ENCODE measurements around the gene NIPBL.
"Not testable (repeated sequence)": the region's sequence is repeated elsewhere in the genome, so short reads cannot be mapped to it uniquely, and the experiment has no call there.

The NIPBL gene

GRCh38 chr5:36878392-36879082 is 2.0 kb downstream of the NIPBL start:
- no peak for DNase-seq

DNA sequence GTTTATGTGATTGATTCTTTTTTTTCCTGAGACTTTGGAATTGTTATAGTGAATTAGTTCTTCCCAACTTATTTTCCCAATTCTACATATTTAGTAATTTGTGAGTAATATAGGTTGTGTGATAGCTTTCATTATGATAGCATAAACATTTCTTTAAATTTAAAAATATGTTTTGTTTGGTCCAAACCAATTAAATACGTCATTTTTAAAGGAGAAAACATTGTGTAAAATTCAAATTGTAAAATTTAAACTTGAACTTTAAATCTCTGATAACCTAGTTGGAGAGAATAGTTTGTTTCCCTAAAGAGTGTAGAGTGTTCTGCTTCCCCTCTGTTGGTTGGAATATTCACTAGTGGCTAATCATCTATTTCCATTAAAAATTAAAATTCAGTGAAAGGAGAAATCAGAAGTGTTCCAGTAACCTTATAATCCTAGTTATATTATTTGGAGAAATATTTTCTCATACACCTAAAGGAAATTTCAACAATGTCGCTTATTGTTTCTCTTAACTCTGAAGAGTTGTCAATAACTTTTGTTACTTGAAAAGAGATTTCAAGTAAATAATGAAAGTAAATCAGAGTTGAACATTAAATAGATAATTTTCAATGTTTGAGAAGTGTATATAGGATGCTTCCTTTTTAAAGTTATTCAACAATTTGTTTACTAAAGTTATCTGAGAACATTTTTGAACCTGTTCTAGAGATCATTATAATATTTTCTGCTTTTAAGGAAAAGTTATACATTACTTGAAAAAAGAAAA is 2.9 kb downstream of the NIPBL start:
- no peak for DNase-seq

GRCh38 chr5:36880761-36881160 is 4.2 kb downstream of the NIPBL start:
- DNase-seq = no peak

GRCh38 chr5:36881304-36881703 is 4.7 kb downstream of the NIPBL start:
- DNase-seq = no peak

GRCh38 chr5:36881807-36882206 is 5.2 kb downstream of the NIPBL start:
- DNase-seq = no peak

DNA sequence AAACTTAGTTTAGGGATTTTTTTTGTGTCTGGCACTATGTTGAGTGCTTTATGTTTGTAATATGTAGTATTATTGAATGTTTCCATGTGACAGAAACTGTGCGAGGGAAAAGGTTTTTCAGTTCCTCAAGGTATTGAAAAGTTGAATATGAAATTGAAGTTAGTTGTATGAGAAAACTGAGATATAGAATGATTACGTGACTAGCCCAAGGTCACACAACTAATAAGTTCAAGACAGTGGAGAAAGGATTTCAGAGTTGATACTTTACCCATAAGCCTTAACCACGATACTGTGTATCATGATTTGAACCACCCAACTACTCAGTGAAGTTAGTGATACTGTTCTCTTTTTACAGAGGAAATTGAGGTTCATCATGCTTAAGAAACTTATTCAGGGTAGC is 5.7 kb downstream of the NIPBL start:
- DNase-seq = no peak

GRCh38 chr5:36883894-36884462 is 7.4 kb downstream of the NIPBL start:
- no peak for DNase-seq

DNA sequence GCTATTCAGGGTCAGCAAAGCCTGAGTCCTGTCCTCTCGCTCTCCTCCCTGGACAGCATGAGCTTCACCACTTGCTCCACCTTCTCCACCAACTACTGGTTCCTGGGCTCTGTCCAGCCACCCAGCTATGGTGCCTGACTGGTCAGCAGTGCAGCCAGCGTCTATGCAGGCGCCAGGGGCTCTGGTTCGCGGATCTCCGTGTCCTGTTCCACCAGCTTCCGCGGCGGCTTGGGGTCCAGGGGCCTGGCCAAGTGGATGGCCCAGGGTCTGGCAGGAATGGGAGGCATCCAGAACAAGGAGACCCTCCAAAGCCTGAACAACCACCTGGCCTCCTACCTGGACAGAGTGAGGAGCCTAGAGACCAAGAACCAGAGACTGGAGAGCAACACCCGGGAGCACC is 8.6 kb downstream of the NIPBL start:
- DNase-seq = no peak

GRCh38 chr5:36885566-36886485 is 9.3 kb downstream of the NIPBL start:
- DNase-seq = no peak

- DNase-seq = no peak
Observed at GRCh38 chr5:36886791-36887190, 10.2 kb downstream of the NIPBL start.

DNA sequence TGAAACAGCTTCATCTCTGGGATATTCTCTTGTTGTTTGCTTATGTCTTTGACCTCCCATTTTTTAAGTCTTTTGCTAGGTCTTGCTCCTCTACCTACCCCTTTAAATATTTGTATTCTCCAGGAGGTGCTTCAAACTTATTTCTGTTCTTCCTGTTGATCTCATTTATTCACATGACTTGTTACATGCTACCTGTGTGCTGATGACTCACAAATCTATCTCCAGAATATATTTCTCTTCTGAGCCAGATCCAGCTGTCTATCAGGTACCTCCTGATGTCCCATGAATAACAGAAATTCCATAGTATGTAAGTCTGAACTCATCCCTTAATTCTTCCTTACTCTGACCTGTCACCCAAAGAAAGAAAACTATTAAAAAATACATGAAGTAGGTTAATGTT is 11.0 kb downstream of the NIPBL start:
- no peak for DNase-seq

DNA sequence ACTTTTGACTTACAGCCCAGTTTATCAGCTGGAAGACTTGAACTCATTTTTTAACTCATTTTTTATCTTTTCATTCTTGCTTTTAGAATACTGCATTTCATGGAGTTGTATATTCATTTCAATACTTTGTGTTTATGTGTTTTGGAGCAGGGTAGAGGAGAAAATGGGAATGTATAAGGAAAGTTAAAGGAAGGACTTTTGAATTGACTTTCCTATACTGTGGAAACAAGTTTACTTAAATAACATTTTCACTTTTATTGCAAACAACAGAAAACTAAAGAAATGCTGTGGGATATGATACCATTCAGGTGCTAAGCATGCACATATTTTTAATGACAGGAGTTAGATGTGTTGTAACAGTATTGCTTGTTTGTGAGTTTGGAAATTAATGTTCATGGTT is 11.7 kb downstream of the NIPBL start:
- DNase-seq = no peak

DNA sequence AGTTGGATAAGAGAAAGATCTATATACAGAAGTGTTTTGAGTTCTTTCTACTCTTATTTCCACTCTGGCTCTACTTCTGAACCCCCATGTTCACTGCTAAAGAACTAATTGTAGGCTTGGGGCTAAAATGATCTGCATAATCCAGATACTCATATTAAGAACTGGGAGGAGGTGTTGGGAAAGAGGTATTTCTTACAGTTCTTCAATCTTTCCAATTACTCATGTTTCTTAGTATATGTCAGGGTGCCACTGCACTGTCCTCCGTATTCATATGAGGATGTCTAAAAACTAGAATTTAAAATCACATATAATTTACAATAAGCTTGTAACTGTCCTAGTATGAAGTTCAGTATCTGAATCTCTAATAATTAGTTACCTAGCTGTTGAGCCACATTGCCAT is 12.7 kb downstream of the NIPBL start:
- no peak for DNase-seq

GRCh38 chr5:36891266-36891665 is 14.7 kb downstream of the NIPBL start:
- no peak for DNase-seq

DNA sequence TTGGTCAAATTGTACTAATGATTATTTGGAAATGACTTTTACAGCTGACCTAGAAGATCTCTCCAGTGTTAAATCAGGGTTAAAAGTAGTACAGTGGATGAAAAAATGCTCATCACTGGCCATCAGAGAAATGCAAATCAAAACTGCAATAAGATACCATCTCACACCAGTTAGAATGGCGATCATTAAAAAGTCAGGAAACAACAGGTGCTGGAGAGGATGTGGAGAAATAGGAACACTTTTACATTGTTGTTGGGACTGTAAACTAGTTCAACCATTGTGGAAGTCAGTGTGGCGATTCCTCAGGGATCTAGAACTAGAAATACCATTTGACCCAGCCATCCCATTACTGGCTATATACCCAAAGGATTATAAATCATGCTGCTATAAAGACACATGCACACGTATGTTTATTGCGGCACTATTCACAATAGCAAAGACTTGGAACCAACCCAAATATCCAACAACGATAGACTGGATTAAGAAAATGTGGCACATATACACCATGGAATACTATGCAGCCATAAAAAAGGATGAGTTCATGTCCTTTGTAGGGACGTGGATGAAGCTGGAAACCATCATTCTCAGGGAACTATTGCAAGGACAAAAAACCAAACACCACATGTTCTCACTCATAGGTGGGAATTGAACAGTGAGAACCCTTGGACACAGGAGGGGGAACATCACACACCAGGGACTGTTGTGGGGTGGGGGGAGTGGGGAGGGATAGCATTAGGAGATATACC is 15.7 kb downstream of the NIPBL start:
- not testable (repeated sequence) for DNase-seq

DNA sequence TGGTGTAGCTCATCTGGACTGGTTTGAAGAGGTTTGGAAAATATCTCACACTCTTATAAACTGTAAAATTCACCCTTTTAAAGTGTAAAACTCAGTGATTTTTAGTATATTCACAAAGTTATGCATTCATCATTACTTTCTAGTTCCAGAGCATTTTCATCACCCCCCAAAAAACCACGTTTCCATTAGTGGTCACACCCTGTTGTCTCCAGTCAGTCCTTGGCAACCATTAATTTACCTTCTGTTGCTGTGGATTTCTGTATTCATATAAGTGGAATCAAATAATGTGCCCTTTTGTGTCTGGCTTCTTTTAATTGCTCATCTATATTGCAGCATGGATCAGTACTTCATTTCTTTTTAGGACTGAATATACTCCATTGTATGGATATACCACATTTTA is 18.4 kb downstream of the NIPBL start:
- no peak for DNase-seq

- no peak for DNase-seq
Observed at GRCh38 chr5:36896476-36896875, 19.9 kb downstream of the NIPBL start.

DNA sequence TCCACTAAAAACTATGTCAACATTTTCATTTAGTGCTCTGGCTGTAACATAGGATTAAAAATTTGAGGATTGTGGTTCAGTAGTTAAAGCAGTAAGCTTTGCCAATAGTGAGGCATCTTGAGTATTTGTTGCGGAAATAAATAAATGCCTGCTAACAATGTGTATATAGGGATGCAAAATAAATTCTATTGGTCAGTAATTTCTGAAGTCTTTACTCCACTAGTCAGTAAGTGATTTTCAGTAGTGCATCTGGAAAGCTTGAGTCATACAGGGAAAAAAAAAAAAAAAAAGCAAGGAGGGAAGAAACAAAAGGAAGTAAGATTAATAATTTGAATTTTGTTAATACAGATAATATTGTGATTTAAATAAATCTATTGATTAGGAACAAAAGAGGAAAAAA is 21.0 kb downstream of the NIPBL start:
- no peak for DNase-seq

GRCh38 chr5:36899860-36900259 is 23.3 kb downstream of the NIPBL start:
- DNase-seq = no peak

DNA sequence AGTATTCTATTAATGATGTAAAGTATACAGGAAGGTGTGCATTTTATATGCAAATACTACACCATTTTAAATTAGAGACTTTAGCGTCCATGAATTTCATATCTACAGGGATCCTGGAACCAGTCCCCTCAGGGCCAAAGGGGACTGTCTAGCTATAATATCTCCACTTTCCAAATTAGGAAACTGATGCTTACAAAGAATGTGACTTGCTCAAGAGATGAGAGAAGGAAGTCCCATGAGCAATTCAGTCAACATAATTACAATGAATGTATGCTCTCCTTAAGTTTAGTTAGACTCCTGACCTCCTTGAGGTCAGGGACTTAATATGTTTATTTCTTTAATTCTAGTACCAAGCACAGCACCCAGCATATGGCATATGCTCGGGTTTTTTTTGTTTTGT is 23.7 kb downstream of the NIPBL start:
- DNase-seq = no peak

DNA sequence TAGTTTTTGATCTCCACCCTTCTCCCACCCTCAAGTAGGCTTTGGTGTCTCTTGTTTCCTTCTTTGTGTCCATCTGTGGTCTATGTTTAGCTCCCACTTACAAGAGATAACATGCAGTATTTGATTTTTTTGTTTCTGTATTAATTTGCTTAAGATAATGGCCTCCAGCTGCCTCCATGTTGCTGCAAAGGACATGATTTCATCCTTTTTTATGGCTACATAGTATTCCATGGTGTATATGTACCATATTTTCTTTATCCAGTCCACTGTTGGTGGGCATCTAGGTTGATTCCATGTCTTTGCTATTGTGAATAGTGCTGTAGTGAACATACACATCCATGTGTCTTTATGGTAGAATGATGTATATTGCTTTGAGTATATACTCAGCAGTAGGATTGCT is 24.5 kb downstream of the NIPBL start:
- DNase-seq = not testable (repeated sequence)

- DNase-seq = no peak
Observed at GRCh38 chr5:36901856-36902255, 25.3 kb downstream of the NIPBL start.

DNA sequence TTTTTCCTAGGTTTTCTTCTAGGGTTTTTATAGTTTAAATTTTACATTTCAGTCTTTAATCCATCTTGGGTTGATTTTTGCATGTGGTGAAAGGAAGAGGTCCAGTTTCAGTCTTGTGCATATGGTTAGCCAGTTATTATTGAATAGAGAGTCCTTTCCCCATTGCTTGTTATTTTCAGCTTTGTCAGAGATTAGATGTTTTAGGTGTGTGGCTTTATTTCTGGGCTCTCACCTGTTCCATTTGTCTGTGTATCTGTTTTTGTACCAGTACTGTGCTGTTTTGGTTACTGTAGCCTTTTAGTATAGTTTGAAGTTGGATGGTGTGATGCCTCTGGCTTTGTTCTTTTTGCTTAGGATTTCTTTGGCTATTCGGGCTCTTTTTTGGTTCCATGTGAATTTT is 25.8 kb downstream of the NIPBL start:
- DNase-seq = no peak

Data from activated CD4-positive, alpha-beta T cell treated with anti-CD3 and anti-CD28 coated beads, Interleukin-2, amount 50 U/mL, for 4 hours (primary cell).